Liver (tissue), 9 donors: Measurements from ENCODE around the gene ADAM11. TPM values are rescaled to one million over a fixed set of nuclear protein-coding genes. Genes with fewer than 3 reads are reported as not detected.

ENCODE experiments used
- DNase-seq: peaks from one replicate; pipeline ENCODE4 v3.0.0-alpha.2; 2017; ENCODE audit warnings: low spot score
- H3K27ac ChIP-seq, 2 donors: one replicate each; pipeline ENCODE4 v1.7.0; 2013; ENCODE audit warnings: inconsistent platforms in 2 of 2, low read length in 2 of 2, control low read depth in 1 of 2, low read depth in 1 of 2, mild to moderate bottlenecking in 1 of 2
- H3K27me3 ChIP-seq, 4 donors: one replicate each; pipeline versions ENCODE4 v1.6.1 to v1.7.0; 2013; ENCODE audit warnings: low read length in 3 of 4, inconsistent platforms in 1 of 4, mild to moderate bottlenecking in 1 of 4, moderate library complexity in 1 of 4; ENCODE audit not compliant: control insufficient read depth in 4 of 4, insufficient read depth in 4 of 4
- H3K36me3 ChIP-seq, 4 donors: one replicate each; pipeline versions ENCODE4 v1.6.1 to v1.7.0; 2013; ENCODE audit warnings: low read length in 3 of 4, mild to moderate bottlenecking in 3 of 4, low read depth in 1 of 4, moderate library complexity in 1 of 4; ENCODE audit not compliant: control insufficient read depth in 4 of 4, insufficient read depth in 3 of 4
- H3K4me1 ChIP-seq, 4 donors: one replicate each; pipeline versions ENCODE4 v1.6.1 to v1.7.0; 2013; ENCODE audit warnings: low read length in 3 of 4, mild to moderate bottlenecking in 3 of 4, moderate library complexity in 1 of 4; ENCODE audit not compliant: control insufficient read depth in 4 of 4, insufficient read depth in 4 of 4
- H3K4me3 ChIP-seq, 3 donors: one replicate each; pipeline versions ENCODE4 v1.6.1 to v1.7.0; 2013; ENCODE audit warnings: low read length in 3 of 3, control low read depth in 1 of 3, low read depth in 1 of 3, mild to moderate bottlenecking in 1 of 3
- H3K9ac ChIP-seq, 2 donors: one replicate each; pipeline ENCODE4 v1.7.0; 2013; ENCODE audit warnings: low read length in 2 of 2, mild to moderate bottlenecking in 2 of 2, moderate library complexity in 2 of 2, control low read depth in 1 of 2, low read depth in 1 of 2
- H3K9me3 ChIP-seq, 4 donors: one replicate each; pipeline versions ENCODE4 v1.6.1 to v1.7.0; 2013; ENCODE audit warnings: low read length in 3 of 4; ENCODE audit not compliant: control insufficient read depth in 4 of 4
- EGR1 ChIP-seq, 2 donors: IDR thresholded peaks; 2 replicates each; pipeline ENCODE4 v1.6.1; 2016 to 2018; ENCODE audit warnings: antibody characterized with exemption in 2 of 2, low read depth in 2 of 2
- FOXA1 ChIP-seq: IDR thresholded peaks from 2 replicates; pipeline ENCODE4 v1.6.1; 2016; ENCODE audit warnings: antibody characterized with exemption
- FOXA2 ChIP-seq: IDR thresholded peaks from 2 replicates; pipeline ENCODE4 v1.6.1; 2016; ENCODE audit warnings: antibody characterized with exemption
- GABPA ChIP-seq, 2 donors: IDR thresholded peaks in 1 of 2; conservative IDR thresholded peaks in 1 of 2; 2 replicates each; pipeline ENCODE4 v1.6.1; 2016; ENCODE audit warnings: antibody characterized with exemption in 2 of 2, mild to moderate bottlenecking in 1 of 2, moderate library complexity in 1 of 2
- HNF4A ChIP-seq, 2 donors: conservative IDR thresholded peaks; 2 replicates each; pipeline ENCODE4 v1.6.1; 2016; ENCODE audit warnings: antibody characterized with exemption in 2 of 2, mild to moderate bottlenecking in 2 of 2
- HNF4G ChIP-seq: IDR thresholded peaks from 2 replicates; pipeline ENCODE4 v1.6.1; 2016; ENCODE audit warnings: antibody characterized with exemption
- JUND ChIP-seq, 2 donors: IDR thresholded peaks; 2 replicates each; pipeline ENCODE4 v1.6.1; 2016; ENCODE audit warnings: antibody characterized with exemption in 2 of 2
- RAD21 ChIP-seq, 2 donors: IDR thresholded peaks; 2 replicates each; pipeline ENCODE4 v1.6.1; 2016; ENCODE audit warnings: antibody characterized with exemption in 2 of 2, mild to moderate bottlenecking in 2 of 2
- RXRA ChIP-seq, 2 donors: IDR thresholded peaks; 2 replicates each; pipeline ENCODE4 v1.6.1; 2017 to 2018; ENCODE audit warnings: antibody characterized with exemption in 2 of 2, mild to moderate bottlenecking in 1 of 2
- SP1 ChIP-seq: IDR thresholded peaks from 2 replicates; pipeline ENCODE4 v1.6.1; 2018; ENCODE audit warnings: antibody characterized with exemption, mild to moderate bottlenecking
- YY1 ChIP-seq: IDR thresholded peaks from 2 replicates; pipeline ENCODE4 v1.6.1; 2016; ENCODE audit warnings: antibody characterized with exemption, mild to moderate bottlenecking
- WGBS: extraction: QIAGEN DNeasy Blood & Tissue Kit; methylation state at CpG from one replicate; pipeline ENCODE4 v1.1.7; 2013; 5-methylcytosine and 5-hydroxymethylcytosine counted together
- polyA plus RNA-seq, 2 donors: library from polyadenylated mRNA; stranded (reverse) in 1 of 2; unstranded in 1 of 2; fragments of 200-250 nt in 1 of 2; fragments of >200 nt in 1 of 2; fragmentation: Nextera tagmentation in 1 of 2; extraction: Ambion mirVana in 1 of 2; gene quantifications; one replicate each; pipeline versions ENCODE4 v1.2.1 to v1.2.3, GENCODE V29; 2013 to 2015
- total RNA-seq, 2 donors: library from RNA; depleted of rRNA; stranded (reverse); fragments of >200 nt; gene quantifications; one replicate each; pipeline ENCODE4 v1.2.3, GENCODE V29; 2014
- TF ChIP-seq, protein P1 (sequence below): IDR thresholded peaks from 2 replicates; pipeline ENCODE4 v1.6.1; 2016; ENCODE audit warnings: antibody characterized with exemption
- TF ChIP-seq, protein P2 (sequence below): IDR thresholded peaks from 2 replicates; pipeline ENCODE4 v1.6.1; 2016; ENCODE audit warnings: antibody characterized with exemption, mild to moderate bottlenecking
- TF ChIP-seq, protein P3 (sequence below): fragments of 150-350 bp; IDR thresholded peaks from 2 replicates; pipeline ENCODE4 v1.5.1; 2017; ENCODE audit warnings: improper control_type of control experiment, low read depth, low read length; ENCODE audit not compliant: missing input control
- TF ChIP-seq, protein P4 (sequence below): IDR thresholded peaks from 2 replicates; pipeline ENCODE4 v1.6.1; 2016; ENCODE audit warnings: antibody characterized with exemption
- TF ChIP-seq, protein P5 (sequence below): IDR thresholded peaks from 2 replicates; pipeline ENCODE4 v1.6.1; 2016; ENCODE audit warnings: antibody characterized with exemption
- donor health status: healthy.
- donor health status: healthy.
- donor health status: healthy.
- donor health status: healthy.
- donor health status: healthy.

Gene ADAM11
- total and polyA plus RNA-seq, 4 donors: 0.06 to 1.1 (median 0.08) TPM; not detected in 1

DNA sequence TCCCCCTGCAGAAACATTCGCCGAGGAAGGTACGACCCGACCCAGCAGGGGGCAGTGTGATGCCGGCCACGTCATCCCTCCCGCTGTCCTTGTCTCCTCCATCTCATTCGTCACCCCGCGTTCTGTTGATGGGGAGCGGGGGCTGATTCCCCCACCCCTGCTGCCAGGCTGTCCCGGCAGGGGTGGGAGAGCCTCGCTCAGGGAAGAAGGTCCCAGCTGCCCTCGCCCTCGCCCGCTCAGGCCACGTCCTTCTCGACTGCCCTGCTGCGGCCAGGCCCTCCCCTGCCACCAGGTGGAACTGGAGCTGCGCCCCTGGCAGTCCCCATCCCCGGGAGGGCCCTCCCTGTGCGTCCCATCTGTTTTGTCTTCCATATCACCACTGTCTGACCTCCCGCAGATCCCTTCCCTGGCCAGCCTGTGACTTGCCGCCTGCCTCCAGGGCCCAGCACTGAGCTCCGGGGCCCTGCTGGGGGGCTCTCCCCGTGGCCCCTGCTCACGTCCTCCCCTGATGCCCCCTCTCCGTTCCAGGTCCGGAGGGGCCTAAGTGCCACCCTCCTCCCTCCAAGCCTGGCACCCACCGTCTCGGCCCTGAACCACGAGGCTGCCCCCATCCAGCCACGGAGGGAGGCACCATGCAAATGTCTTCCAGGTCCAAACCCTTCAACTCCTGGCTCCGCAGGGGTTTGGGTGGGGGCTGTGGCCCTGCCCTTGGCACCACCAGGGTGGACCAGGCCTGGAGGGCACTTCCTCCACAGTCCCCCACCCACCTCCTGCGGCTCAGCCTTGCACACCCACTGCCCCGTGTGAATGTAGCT lies 20.6 kb downstream of the ADAM11 start:
- no peaks in the 10 kb centered on the region for H3K36me3 ChIP-seq
- no peaks in the 10 kb centered on the region for H3K9me3 ChIP-seq
- peaks cover 6 to 27% (median 17%) of the 10 kb centered on the region in 4 donors for H3K4me1 ChIP-seq
- H3K27me3 ChIP-seq: peaks cover 0 to 5% (median 0%) of the 10 kb centered on the region in 4 donors
- H3K4me3 ChIP-seq: peak overlapping the region in 1 of 3 donors; percentile 40
- TF ChIP-seq YY1: no peak
- TF ChIP-seq RAD21 (IDR thresholded peaks at IDR 0.05): peak; percentile 73 to 82
- TF ChIP-seq, protein P1, sequence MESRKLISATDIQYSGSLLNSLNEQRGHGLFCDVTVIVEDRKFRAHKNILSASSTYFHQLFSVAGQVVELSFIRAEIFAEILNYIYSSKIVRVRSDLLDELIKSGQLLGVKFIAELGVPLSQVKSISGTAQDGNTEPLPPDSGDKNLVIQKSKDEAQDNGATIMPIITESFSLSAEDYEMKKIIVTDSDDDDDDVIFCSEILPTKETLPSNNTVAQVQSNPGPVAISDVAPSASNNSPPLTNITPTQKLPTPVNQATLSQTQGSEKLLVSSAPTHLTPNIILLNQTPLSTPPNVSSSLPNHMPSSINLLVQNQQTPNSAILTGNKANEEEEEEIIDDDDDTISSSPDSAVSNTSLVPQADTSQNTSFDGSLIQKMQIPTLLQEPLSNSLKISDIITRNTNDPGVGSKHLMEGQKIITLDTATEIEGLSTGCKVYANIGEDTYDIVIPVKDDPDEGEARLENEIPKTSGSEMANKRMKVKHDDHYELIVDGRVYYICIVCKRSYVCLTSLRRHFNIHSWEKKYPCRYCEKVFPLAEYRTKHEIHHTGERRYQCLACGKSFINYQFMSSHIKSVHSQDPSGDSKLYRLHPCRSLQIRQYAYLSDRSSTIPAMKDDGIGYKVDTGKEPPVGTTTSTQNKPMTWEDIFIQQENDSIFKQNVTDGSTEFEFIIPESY: no peak
- TF ChIP-seq EGR1 (IDR thresholded peaks at IDR 0.05; ENCODE audit: low read depth in 2 of 2): no peak
- TF ChIP-seq, protein P2, sequence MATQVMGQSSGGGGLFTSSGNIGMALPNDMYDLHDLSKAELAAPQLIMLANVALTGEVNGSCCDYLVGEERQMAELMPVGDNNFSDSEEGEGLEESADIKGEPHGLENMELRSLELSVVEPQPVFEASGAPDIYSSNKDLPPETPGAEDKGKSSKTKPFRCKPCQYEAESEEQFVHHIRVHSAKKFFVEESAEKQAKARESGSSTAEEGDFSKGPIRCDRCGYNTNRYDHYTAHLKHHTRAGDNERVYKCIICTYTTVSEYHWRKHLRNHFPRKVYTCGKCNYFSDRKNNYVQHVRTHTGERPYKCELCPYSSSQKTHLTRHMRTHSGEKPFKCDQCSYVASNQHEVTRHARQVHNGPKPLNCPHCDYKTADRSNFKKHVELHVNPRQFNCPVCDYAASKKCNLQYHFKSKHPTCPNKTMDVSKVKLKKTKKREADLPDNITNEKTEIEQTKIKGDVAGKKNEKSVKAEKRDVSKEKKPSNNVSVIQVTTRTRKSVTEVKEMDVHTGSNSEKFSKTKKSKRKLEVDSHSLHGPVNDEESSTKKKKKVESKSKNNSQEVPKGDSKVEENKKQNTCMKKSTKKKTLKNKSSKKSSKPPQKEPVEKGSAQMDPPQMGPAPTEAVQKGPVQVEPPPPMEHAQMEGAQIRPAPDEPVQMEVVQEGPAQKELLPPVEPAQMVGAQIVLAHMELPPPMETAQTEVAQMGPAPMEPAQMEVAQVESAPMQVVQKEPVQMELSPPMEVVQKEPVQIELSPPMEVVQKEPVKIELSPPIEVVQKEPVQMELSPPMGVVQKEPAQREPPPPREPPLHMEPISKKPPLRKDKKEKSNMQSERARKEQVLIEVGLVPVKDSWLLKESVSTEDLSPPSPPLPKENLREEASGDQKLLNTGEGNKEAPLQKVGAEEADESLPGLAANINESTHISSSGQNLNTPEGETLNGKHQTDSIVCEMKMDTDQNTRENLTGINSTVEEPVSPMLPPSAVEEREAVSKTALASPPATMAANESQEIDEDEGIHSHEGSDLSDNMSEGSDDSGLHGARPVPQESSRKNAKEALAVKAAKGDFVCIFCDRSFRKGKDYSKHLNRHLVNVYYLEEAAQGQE: no peak
- TF ChIP-seq JUND (IDR thresholded peaks at IDR 0.05): peak in 1 of 2 donors; percentile 33
- TF ChIP-seq, protein P3, sequence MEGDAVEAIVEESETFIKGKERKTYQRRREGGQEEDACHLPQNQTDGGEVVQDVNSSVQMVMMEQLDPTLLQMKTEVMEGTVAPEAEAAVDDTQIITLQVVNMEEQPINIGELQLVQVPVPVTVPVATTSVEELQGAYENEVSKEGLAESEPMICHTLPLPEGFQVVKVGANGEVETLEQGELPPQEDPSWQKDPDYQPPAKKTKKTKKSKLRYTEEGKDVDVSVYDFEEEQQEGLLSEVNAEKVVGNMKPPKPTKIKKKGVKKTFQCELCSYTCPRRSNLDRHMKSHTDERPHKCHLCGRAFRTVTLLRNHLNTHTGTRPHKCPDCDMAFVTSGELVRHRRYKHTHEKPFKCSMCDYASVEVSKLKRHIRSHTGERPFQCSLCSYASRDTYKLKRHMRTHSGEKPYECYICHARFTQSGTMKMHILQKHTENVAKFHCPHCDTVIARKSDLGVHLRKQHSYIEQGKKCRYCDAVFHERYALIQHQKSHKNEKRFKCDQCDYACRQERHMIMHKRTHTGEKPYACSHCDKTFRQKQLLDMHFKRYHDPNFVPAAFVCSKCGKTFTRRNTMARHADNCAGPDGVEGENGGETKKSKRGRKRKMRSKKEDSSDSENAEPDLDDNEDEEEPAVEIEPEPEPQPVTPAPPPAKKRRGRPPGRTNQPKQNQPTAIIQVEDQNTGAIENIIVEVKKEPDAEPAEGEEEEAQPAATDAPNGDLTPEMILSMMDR: peak; percentile 71
- no peak for TF ChIP-seq HNF4A (conservative IDR thresholded peaks at IDR 0.05)
- no peak for TF ChIP-seq HNF4G
- no peak for TF ChIP-seq FOXA2
- TF ChIP-seq, protein P4, sequence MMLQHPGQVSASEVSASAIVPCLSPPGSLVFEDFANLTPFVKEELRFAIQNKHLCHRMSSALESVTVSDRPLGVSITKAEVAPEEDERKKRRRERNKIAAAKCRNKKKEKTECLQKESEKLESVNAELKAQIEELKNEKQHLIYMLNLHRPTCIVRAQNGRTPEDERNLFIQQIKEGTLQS: no peak
- peak; percentile 82 for DNase-seq
- WGBS: 23% methylated on average over 36 of the region's 36 CpGs
- no peak overlapping the region for H3K27ac ChIP-seq
- no peak overlapping the region for H3K9ac ChIP-seq

DNA sequence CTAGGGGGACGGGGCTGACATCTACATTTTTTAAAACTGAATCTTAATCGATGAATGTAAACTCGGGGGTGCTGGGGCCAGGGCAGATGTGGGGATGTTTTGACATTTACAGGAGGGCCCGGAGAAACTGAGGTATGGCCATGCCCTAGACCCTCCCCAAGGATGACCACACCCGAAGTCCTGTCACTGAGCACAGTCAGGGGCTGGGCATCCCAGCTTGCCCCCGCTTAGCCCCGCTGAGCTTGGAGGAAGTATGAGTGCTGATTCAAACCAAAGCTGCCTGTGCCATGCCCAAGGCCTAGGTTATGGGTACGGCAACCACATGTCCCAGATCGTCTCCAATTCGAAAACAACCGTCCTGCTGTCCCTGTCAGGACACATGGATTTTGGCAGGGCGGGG lies 21.4 kb downstream of the ADAM11 start:
- no peaks in the 10 kb centered on the region for H3K36me3 ChIP-seq
- no peak overlapping the region for H3K9ac ChIP-seq
- no peaks in the 10 kb centered on the region for H3K9me3 ChIP-seq
- no peak for DNase-seq
- H3K27ac ChIP-seq: no peak overlapping the region
- H3K27me3 ChIP-seq: peaks cover 0 to 5% (median 0%) of the 10 kb centered on the region in 4 donors
- 88% methylated on average over 12 of the region's 12 CpGs for WGBS
- TF ChIP-seq EGR1 (IDR thresholded peaks at IDR 0.05; ENCODE audit: low read depth in 2 of 2) (no peak), FOXA1 (no peak), RXRA (IDR thresholded peaks at IDR 0.05) (no peak), SP1 (no peak), GABPA (IDR thresholded peaks at IDR 0.05 in 1 of 2, conservative IDR thresholded peaks at IDR 0.05 in 1 of 2) (no peak)
- TF ChIP-seq, protein P5, sequence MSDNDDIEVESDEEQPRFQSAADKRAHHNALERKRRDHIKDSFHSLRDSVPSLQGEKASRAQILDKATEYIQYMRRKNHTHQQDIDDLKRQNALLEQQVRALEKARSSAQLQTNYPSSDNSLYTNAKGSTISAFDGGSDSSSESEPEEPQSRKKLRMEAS: no peak
- TF ChIP-seq, protein P3: no peak
- peaks cover 4 to 20% (median 13%) of the 10 kb centered on the region in 4 donors for H3K4me1 ChIP-seq
- no peak overlapping the region for H3K4me3 ChIP-seq
